HL-60 (cell line): Measurements from ENCODE around the gene F2R.

Experiments
- CTCF ChIP-seq: IDR thresholded peaks from one replicate; pipeline ENCODE4 v1.5.1; 2011; ENCODE audit warnings: low read length, control low read depth, inconsistent platforms; ENCODE audit not compliant: insufficient read depth
- GABPA ChIP-seq: IDR thresholded peaks from 2 replicates; pipeline ENCODE4 v1.6.1; 2012; ENCODE audit warnings: low read depth
- REST ChIP-seq: IDR thresholded peaks from 2 replicates; pipeline ENCODE4 v1.6.1; 2012; ENCODE audit warnings: low read depth; ENCODE audit not compliant: insufficient replicate concordance

GRCh38 chr5:76715486-76715735, 515 bp upstream of the F2R start:
- no peak for TF ChIP-seq CTCF
- no peak for TF ChIP-seq GABPA
- no peak for TF ChIP-seq REST
